GM19240 (cell line): ENCODE measurements around the gene PUS1.
"Not testable (repeated sequence)": the region's sequence is repeated elsewhere in the genome, so short reads cannot be mapped to it uniquely, and the experiment has no call there.

Experiments
- DNase-seq: peaks from one replicate; pipeline ENCODE4 v3.0.0; 2011; ENCODE audit warnings: low spot score; ENCODE audit not compliant: insufficient read length

The PUS1 gene

GRCh38 chr12:131934535-131934934 is 5.5 kb downstream of the PUS1 start:
- DNase-seq, result no peak

- DNase-seq, result no peak
Observed at GRCh38 chr12:131938082-131938481, 9.0 kb downstream of the PUS1 start.

DNA sequence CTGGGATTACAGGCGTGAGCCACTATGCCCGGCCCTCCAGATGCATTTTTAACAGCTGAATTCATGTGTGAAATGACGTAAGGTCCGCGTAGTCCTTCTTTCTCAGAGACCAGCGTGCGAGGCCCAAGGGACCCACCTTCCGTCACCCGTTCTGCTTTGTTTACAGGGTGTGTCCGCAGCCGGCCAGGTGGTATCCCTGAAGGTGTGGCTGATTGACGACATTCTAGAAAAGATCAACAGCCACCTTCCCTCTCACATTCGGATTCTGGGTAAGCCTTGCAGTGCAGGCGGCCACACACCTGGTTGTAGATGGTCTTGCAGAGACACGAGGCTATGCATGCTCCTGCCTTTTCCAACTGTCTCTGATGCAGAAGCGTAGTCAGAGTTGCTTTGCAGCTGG is 9.9 kb downstream of the PUS1 start:
- no peak for DNase-seq

- DNase-seq, result no peak
Observed at GRCh38 chr12:131940141-131940547, 11.1 kb downstream of the PUS1 start.

DNA sequence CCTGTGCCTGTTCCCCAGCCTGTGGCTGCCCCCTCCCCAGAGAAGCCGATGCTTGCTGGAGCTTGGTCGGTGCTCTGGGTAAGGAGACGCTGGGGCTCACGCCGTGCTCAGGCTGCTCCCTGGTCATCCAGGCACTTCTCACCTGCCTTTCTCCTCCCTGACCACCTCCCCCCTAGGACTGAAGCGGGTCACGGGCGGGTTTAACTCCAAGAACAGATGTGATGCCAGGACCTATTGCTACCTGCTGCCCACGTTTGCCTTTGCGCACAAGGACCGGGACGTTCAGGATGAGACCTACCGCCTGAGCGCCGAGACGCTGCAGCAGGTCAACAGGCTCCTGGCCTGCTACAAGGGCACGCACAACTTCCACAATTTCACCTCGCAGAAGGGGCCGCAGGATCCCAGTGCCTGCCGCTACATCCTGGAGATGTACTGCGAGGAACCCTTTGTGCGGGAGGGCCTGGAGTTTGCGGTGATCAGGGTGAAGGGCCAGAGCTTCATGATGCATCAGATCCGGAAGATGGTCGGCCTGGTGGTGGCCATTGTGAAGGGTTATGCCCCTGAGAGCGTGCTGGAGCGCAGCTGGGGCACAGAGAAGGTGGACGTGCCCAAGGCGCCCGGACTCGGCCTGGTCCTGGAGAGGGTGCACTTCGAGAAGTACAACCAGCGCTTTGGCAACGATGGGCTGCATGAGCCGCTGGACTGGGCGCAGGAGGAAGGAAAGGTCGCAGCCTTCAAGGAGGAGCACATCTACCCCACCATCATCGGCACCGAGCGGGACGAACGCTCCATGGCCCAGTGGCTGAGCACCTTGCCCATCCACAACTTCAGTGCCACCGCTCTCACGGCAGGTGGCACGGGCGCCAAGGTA is 12.3 kb downstream of the PUS1 start:
- no peak for DNase-seq

DNA sequence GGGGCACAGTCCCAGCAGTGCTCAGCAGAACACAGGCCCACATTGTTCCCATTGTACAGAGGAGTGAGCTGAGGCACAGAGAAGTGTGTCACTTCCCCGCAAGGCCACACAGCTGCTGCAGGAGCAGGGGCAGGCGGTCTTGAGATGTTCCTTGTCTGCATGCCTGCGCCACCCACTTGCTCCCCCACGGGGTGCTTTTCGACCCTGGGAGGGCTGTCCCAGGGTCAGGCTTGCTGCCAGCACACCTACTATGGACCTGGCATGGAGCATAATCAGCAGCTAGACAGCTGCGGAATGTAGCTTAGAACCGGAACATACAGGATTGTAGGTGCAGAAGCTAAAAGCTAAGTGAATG is 12.9 kb downstream of the PUS1 start:
- no peak for DNase-seq

- DNase-seq, result no peak
Observed at GRCh38 chr12:131942671-131943070, 13.6 kb downstream of the PUS1 start.

DNA sequence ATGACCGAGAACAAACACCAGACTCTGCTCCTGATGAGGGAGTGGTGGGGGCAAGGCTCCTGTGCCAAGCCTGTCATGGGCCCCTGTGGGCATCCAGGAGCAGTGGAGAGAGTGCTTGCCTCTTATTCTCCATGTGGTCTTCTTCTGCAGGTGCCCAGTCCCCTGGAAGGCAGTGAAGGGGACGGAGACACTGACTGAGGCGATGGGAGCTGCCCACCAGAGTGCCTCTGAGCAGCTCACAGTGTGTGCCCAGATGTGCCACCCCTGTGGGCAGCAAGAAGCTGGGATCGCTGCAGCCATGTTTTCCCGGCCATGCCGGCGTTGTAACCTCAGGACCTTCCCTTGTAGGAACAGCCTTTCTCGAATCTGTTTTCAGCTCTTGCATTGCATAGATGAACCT is 14.3 kb downstream of the PUS1 start:
- DNase-seq, result no peak

DNA sequence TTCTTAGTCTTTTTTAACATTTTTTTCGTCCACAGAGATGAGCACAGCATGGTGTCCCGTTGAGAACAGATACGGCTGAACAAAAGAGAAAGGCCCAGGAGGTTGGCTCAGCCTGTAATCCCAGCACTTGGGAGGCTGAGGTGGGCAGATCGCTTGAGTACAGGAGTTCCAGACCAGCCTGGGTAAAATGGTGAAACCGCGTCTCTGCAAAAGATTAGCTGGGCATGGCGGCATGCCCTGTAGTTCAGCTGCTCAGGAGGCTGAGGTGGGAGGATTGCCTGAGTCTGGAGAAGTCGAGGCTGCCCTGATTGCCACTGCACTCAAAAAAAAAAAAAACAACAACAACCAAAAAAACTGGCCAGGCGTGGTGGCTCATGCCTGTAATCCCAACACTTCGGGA is 14.8 kb downstream of the PUS1 start:
- no peak for DNase-seq

DNA sequence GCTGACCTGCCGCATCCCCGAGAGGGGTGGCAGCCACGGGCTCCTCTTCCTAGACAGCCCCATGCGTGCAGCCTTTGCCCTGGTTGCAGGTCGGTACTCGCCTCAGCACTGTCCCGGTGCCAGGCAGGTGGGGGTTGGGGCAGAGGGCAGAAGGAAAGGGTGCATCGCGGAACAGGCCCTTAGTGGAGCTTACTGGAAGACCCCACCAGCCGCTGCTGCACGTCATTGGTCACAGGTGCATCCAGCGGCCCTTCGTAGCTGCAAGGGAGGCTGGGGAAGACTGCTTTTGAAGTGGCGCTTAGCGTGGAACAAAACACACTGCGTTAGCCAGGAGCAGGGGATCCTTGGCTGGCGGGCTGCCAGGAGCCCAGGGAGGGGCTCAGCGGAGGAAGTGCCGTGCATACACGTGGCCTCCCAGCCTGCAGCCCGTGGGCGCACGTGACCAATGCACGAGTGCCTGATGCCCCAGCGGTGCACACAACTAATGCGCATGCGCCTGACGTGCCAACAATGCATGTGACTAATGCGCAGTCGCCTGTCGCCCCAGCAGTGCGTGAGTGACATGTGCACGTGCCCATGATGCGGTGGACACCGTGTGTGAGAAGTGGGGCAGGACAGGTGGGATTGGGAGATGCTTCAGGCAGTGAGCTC is 15.7 kb downstream of the PUS1 start:
- DNase-seq, result no peak

- DNase-seq, result no peak
Observed at GRCh38 chr12:131946757-131947156, 17.7 kb downstream of the PUS1 start.

- no peak for DNase-seq
Observed at GRCh38 chr12:131947482-131948027, 18.5 kb downstream of the PUS1 start.

- DNase-seq, result no peak
Observed at GRCh38 chr12:131948166-131948712, 19.2 kb downstream of the PUS1 start.

DNA sequence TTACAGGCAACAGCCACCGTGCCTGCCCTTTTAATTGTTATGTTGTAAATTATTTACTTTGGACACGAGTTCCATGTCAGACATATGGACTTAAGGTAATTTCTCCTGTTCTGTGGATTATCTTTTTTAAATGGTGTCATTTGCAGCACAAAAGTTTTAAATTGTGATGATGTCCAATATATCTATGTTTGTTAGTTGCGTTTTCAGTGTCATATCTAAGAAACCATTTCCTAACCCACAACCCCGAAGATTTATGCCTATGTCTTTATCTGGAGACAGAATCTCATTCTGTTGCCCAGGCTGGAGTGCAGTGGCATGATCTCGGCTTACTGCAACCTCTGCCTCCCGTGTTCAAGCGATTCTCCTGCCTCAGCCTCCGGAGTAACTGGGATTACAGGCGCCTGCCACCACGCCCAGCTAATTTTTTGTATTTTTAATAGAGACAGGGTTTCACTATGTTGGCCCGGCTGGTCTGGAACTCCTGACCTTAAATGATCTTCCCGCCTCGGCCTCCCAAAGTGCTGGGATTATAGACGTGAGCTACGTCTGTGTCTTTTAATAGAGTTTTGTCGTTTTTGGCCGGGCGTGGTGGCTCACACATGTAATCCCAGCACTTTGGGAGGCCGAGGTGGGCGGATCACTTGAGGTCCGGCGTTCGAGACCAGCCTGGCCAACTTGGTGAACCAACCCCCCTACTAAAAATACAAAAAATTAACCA is 19.8 kb downstream of the PUS1 start:
- DNase-seq, result not testable (repeated sequence)

GRCh38 chr12:131949431-131950181 is 20.5 kb downstream of the PUS1 start, which contains the start of gene EP400:
Gene EP400, plus strand, starts transcription at chr12:131949942. Its CDS starts 10,678 bp downstream, at chr12:131960620.
- peak; percentile 96 for DNase-seq

- peak; percentile 13 for DNase-seq
Observed at GRCh38 chr12:131950182-131950913, 21.3 kb downstream of the PUS1 start.

DNA sequence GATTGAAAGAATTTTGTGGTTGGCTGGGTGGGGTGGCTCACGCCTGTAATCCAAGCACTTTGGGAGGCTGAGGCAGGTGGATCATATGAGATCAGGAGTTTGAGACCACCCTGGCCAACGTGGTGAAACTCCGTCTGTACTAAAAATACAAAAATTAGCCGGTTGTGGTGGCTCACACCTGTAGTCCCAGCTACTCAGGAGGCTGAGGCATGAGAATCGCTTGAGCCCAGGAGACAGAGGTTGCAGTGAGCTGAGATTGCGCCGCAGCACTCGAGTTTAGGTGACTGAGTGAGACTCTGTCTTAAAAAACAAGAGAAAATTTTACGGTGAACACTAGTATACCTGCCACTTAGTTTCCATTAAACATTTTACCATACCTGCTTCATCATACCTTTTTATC is 24.7 kb downstream of the PUS1 start:
- not testable (repeated sequence) for DNase-seq

- not testable (repeated sequence) for DNase-seq
Observed at GRCh38 chr12:131954460-131954859, 25.4 kb downstream of the PUS1 start.

- DNase-seq, result no peak
Observed at GRCh38 chr12:131959116-131959515, 30.0 kb downstream of the PUS1 start.
